H9 (cell line): Measurements from ENCODE around the gene SPTLC1. TPM values are rescaled to one million over a fixed set of nuclear protein-coding genes. Genes with fewer than 3 reads are reported as not detected.
"Not testable (repeated sequence)": the region's sequence is repeated elsewhere in the genome, so short reads cannot be mapped to it uniquely, and the experiment has no call there.

ENCODE experiments used
- DNase-seq: peaks from one replicate; pipeline ENCODE4 v3.0.0-alpha.2; 2017
- H2AFZ ChIP-seq: one replicate; pipeline ENCODE4 v1.6.1; 2013; ENCODE audit warnings: mild to moderate bottlenecking, low read length, control low read depth, moderate library complexity
- H2AK5ac ChIP-seq: 2 replicates; pipeline ENCODE4 v1.6.1; 2013; ENCODE audit warnings: low read length, control low read depth, mixed read lengths; ENCODE audit not compliant: insufficient read length
- H2BK120ac ChIP-seq: one replicate; pipeline ENCODE4 v1.6.1; 2013; ENCODE audit warnings: low read depth, mild to moderate bottlenecking, low read length, control low read depth, inconsistent platforms; ENCODE audit not compliant: poor library complexity, severe bottlenecking
- H2BK12ac ChIP-seq: 2 replicates; pipeline ENCODE4 v1.6.1; 2013; ENCODE audit warnings: low read length, control low read depth, mixed read lengths, low read depth; ENCODE audit not compliant: insufficient read length
- H2BK15ac ChIP-seq: 2 replicates; pipeline ENCODE4 v1.6.1; 2013; ENCODE audit warnings: low read depth, low read length, control low read depth
- H2BK20ac ChIP-seq: one replicate; pipeline ENCODE4 v1.6.1; 2013; ENCODE audit warnings: low read depth, mild to moderate bottlenecking, low read length, control low read depth, inconsistent platforms; ENCODE audit not compliant: poor library complexity, severe bottlenecking
- H2BK5ac ChIP-seq: 2 replicates; pipeline ENCODE4 v1.6.1; 2013; ENCODE audit warnings: low read length, control low read depth, mixed read lengths; ENCODE audit not compliant: insufficient read length
- H3K14ac ChIP-seq: 2 replicates; pipeline ENCODE4 v1.6.1; 2013; ENCODE audit warnings: low read length, control low read depth; ENCODE audit not compliant: insufficient read depth
- H3K18ac ChIP-seq: 2 replicates; pipeline ENCODE4 v1.6.1; 2013; ENCODE audit warnings: low read depth, mild to moderate bottlenecking, mixed read lengths, low read length, control low read depth; ENCODE audit not compliant: insufficient read length
- H3K23ac ChIP-seq: 2 replicates; pipeline ENCODE4 v1.6.1; 2013; ENCODE audit warnings: low read length, control low read depth, mixed read lengths, low read depth; ENCODE audit not compliant: insufficient read length
- H3K23me2 ChIP-seq: 2 replicates; pipeline ENCODE4 v1.6.1; 2013; ENCODE audit warnings: low read depth, mild to moderate bottlenecking, mixed read lengths, low read length, control low read depth; ENCODE audit not compliant: insufficient read length, poor library complexity, severe bottlenecking
- H3K27ac ChIP-seq: 2 replicates; pipeline ENCODE4 v1.5.1; 2013; ENCODE audit warnings: low read length, control low read depth, mixed read lengths, low read depth; ENCODE audit not compliant: insufficient read length
- H3K27me3 ChIP-seq: 2 replicates; pipeline ENCODE4 v1.6.1; 2013; ENCODE audit warnings: low read length, control low read depth, inconsistent platforms; ENCODE audit not compliant: insufficient read depth
- H3K4ac ChIP-seq: 2 replicates; pipeline ENCODE4 v1.6.1; 2013; ENCODE audit warnings: low read depth, mild to moderate bottlenecking, control low read depth, inconsistent platforms, low read length, moderate library complexity
- H3K4me1 ChIP-seq: 2 replicates; pipeline ENCODE4 v1.6.1; 2013; ENCODE audit warnings: low read length, control low read depth, inconsistent platforms; ENCODE audit not compliant: insufficient read depth
- H3K4me2 ChIP-seq: 2 replicates; pipeline ENCODE4 v1.6.1; 2013; ENCODE audit warnings: low read length, control low read depth, mixed read lengths; ENCODE audit not compliant: insufficient read length, insufficient read depth
- H3K56ac ChIP-seq: 2 replicates; pipeline ENCODE4 v1.6.1; 2013; ENCODE audit warnings: low read depth, mild to moderate bottlenecking, mixed read lengths, low read length, control low read depth; ENCODE audit not compliant: insufficient read length
- H3K79me1 ChIP-seq: 2 replicates; pipeline ENCODE4 v1.6.1; 2013; ENCODE audit warnings: low read depth, mild to moderate bottlenecking, moderate library complexity, low read length, control low read depth, inconsistent platforms; ENCODE audit not compliant: insufficient read depth, poor library complexity, severe bottlenecking
- H3K79me2 ChIP-seq: 2 replicates; pipeline ENCODE4 v1.6.1; 2013; ENCODE audit warnings: low read length, control low read depth, inconsistent platforms; ENCODE audit not compliant: insufficient read depth
- H3K9ac ChIP-seq: 2 replicates; pipeline ENCODE4 v1.6.1; 2013; ENCODE audit warnings: low read length, control low read depth, mixed read lengths; ENCODE audit not compliant: insufficient read length; ENCODE audit errors: extremely low read depth
- H3K9me3 ChIP-seq: one replicate; pipeline ENCODE4 v1.6.1; 2013; ENCODE audit warnings: low read depth, low read length, inconsistent platforms; ENCODE audit not compliant: control insufficient read depth
- H3T11ph ChIP-seq: one replicate; pipeline ENCODE4 v1.6.1; 2013; ENCODE audit warnings: mild to moderate bottlenecking, low read length, control low read depth, inconsistent platforms
- H4K20me1 ChIP-seq: one replicate; pipeline ENCODE4 v1.6.1; 2013; ENCODE audit not compliant: control insufficient read depth, insufficient read length, insufficient read depth
- H4K5ac ChIP-seq: 2 replicates; pipeline ENCODE4 v1.6.1; 2013; ENCODE audit warnings: low read depth, mild to moderate bottlenecking, mixed read lengths, low read length, control low read depth; ENCODE audit not compliant: insufficient read length
- H4K8ac ChIP-seq: replicated peaks from 2 replicates; pipeline ENCODE4 v1.6.1; 2013; ENCODE audit warnings: low read length, control low read depth, mixed read lengths, low read depth; ENCODE audit not compliant: insufficient read length
- H4K91ac ChIP-seq: 2 replicates; pipeline ENCODE4 v1.6.1; 2013; ENCODE audit warnings: low read depth, mild to moderate bottlenecking, moderate library complexity, mixed read lengths, low read length, control low read depth; ENCODE audit not compliant: insufficient read length
- H3K27ac Mint-ChIP-seq, 3 experiments: 2 replicates in 2 of 3; 3 replicates in 1 of 3; pipeline ENCODE4 v1.8.0; 2020 to 2021; ENCODE audit warnings: mixed read lengths in 3 of 3, mild to moderate bottlenecking in 1 of 3, moderate library complexity in 1 of 3
- H3K27me3 Mint-ChIP-seq: 2 replicates; pipeline ENCODE4 v1.8.0; 2021; ENCODE audit warnings: low read depth, mild to moderate bottlenecking, moderate library complexity, mixed read lengths
- H3K36me3 Mint-ChIP-seq, 3 experiments: 2 replicates in 2 of 3; 3 replicates in 1 of 3; pipeline ENCODE4 v1.8.0; 2020 to 2021; ENCODE audit warnings: low read depth in 3 of 3, mixed read lengths in 3 of 3; ENCODE audit not compliant: insufficient read depth in 1 of 3
- H3K4me1 Mint-ChIP-seq, 2 experiments: 2 replicates each; pipeline ENCODE4 v1.8.0; 2020; ENCODE audit warnings: mixed read lengths in 2 of 2
- H3K4me3 Mint-ChIP-seq, 2 experiments: 2 replicates in 1 of 2; 3 replicates in 1 of 2; pipeline ENCODE4 v1.8.0; 2020 to 2021; ENCODE audit warnings: mild to moderate bottlenecking in 2 of 2, mixed read lengths in 2 of 2, moderate library complexity in 1 of 2
- H3K9me3 Mint-ChIP-seq, 2 experiments: 2 replicates in 1 of 2; 3 replicates in 1 of 2; pipeline ENCODE4 v1.8.0; 2020; ENCODE audit warnings: mild to moderate bottlenecking in 2 of 2, mixed read lengths in 2 of 2, moderate library complexity in 1 of 2
- CTCF ChIP-seq: fragments of 200-600 bp; sonication (generic); conservative IDR thresholded peaks from 3 replicates; pipeline ENCODE4 v1.8.0; 2021; ENCODE audit warnings: antibody characterized with exemption, mild to moderate bottlenecking
- WGBS: extraction: QIAGEN DNeasy Blood & Tissue Kit; methylation state at CpG from one replicate; pipeline ENCODE4 v1.1.7; 2013; ENCODE audit warnings: missing lambda C conversion rate, low lambda C conversion rate, mixed read lengths; ENCODE audit not compliant: insufficient read length; ENCODE audit errors: extremely low coverage; 5-methylcytosine and 5-hydroxymethylcytosine counted together
- total RNA-seq: library from RNA; stranded (reverse); gene quantifications from 2 replicates; pipeline ENCODE4 v1.2.1, GENCODE V29; 2021

The SPTLC1 gene
- total RNA-seq, 1 experiment from 2014 or later: 73.5 TPM

- no peak overlapping the region for H3K4me3 Mint-ChIP-seq
- no peaks in the 10 kb centered on the region for H3K79me2 ChIP-seq
- H2BK120ac ChIP-seq: no peak overlapping the region
- H2BK12ac ChIP-seq: no peak overlapping the region
- no peak overlapping the region for H3K9ac ChIP-seq
- H4K91ac ChIP-seq: no peak overlapping the region
- no peaks in the 10 kb centered on the region for H3K27me3 ChIP-seq
- no peaks in the 10 kb centered on the region for H3K27me3 Mint-ChIP-seq
- DNase-seq: no peak
- H3K56ac ChIP-seq: no peak overlapping the region
- H2BK5ac ChIP-seq: no peak overlapping the region
- H3K4me2 ChIP-seq: no peak overlapping the region
- no CpG with 5 or more reads among the region's 15 CpGs for WGBS
- H3T11ph ChIP-seq: no peak overlapping the region
- H4K20me1 ChIP-seq: no peaks in the 10 kb centered on the region
- peaks cover 10 to 14% of the 10 kb centered on the region in 2 experiments for H3K4me1 Mint-ChIP-seq
- no peak overlapping the region for H3K27ac Mint-ChIP-seq
- H3K27ac ChIP-seq: no peak overlapping the region
- H3K36me3 Mint-ChIP-seq: no peaks in the 10 kb centered on the region
- no peak overlapping the region for H3K18ac ChIP-seq
- H3K4ac ChIP-seq: no peak overlapping the region
- no peak overlapping the region for H3K23ac ChIP-seq
- no peak overlapping the region for H2BK20ac ChIP-seq
- H3K14ac ChIP-seq: no peak overlapping the region
- peak overlapping the region; percentile 10 for H2AFZ ChIP-seq
- H2AK5ac ChIP-seq: no peak overlapping the region
- no peak for TF ChIP-seq CTCF
- H3K9me3 Mint-ChIP-seq: no peaks in the 10 kb centered on the region
- H3K23me2 ChIP-seq: no peaks in the 10 kb centered on the region
- H3K79me1 ChIP-seq: no peaks in the 10 kb centered on the region
- no peak overlapping the region for H4K5ac ChIP-seq
- no peaks in the 10 kb centered on the region; the same call in 1 of the 2 replicates for H3K4me1 ChIP-seq
- no peak overlapping the region for H2BK15ac ChIP-seq
- H3K9me3 ChIP-seq: no peaks in the 10 kb centered on the region
- no peak overlapping the region for H4K8ac ChIP-seq
Observed at GRCh38 chr9:92151691-92152393, 36.6 kb upstream of the SPTLC1 start.

GRCh38 chr9:92150501-92151470 lies 35.6 kb upstream of the SPTLC1 start:
- not testable (repeated sequence) for H3K36me3 Mint-ChIP-seq, H3K18ac ChIP-seq, H3K27ac ChIP-seq, H2BK5ac ChIP-seq, H3K79me1 ChIP-seq, H3K4me3 Mint-ChIP-seq, H3T11ph ChIP-seq, H2BK120ac ChIP-seq, H3K9me3 ChIP-seq, H3K27ac Mint-ChIP-seq, H4K91ac ChIP-seq, H2BK12ac ChIP-seq, H3K23me2 ChIP-seq, H4K8ac ChIP-seq, H2AFZ ChIP-seq, H3K9ac ChIP-seq, H3K56ac ChIP-seq, H2BK15ac ChIP-seq, H2BK20ac ChIP-seq, H4K20me1 ChIP-seq, H3K9me3 Mint-ChIP-seq, H3K14ac ChIP-seq, H2AK5ac ChIP-seq, H4K5ac ChIP-seq, H3K4me2 ChIP-seq, DNase-seq, H3K4ac ChIP-seq, H3K27me3 Mint-ChIP-seq, H3K27me3 ChIP-seq, H3K4me1 ChIP-seq, H3K23ac ChIP-seq, H3K79me2 ChIP-seq
- no CpG with 5 or more reads among the region's 7 CpGs for WGBS
- H3K4me1 Mint-ChIP-seq: peaks cover 16 to 20% of the 10 kb centered on the region in 2 experiments
